D721Med (cell line): ENCODE results near the gene ICE1.

Experiments
- DNase-seq: peaks from one replicate; pipeline ENCODE4 v3.0.0; 2011; ENCODE audit warnings: low spot score; ENCODE audit not compliant: insufficient read length
- FAIRE-seq: peaks from 2 replicates; lab custom pipeline; 2011; peaks lifted over from hg19 to GRCh38; lab: Jason Lieb, UNC
- TF ChIP-seq, protein P1 (sequence below): IDR thresholded peaks from 2 replicates; pipeline ENCODE4 v1.5.1; 2012; ENCODE audit warnings: mild to moderate bottlenecking, control low read depth; ENCODE audit not compliant: insufficient read depth; ENCODE audit errors: missing control alignments

Gene ICE1

DNA sequence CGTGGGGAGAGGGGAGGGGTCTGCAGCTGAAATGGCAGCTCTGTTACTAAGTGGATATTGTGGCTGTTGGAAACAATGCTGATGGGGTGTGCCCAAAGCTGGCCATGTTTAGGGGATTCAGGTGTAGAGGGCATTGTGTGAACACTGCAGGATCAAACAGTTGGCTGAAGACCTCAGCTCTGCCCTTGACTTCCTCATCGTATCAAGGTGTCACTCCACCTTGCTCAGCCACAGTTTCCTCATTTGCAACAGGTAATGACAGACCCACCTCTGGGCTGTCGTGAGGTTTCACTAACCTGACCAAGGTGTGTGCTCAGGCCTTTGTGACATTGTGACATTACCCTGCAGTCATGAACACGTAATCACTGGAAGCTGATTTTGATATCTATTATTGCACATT, 111.9 kb downstream of the ICE1 start:
- FAIRE-seq (no peak), DNase-seq (no peak)
- TF ChIP-seq, protein P1, sequence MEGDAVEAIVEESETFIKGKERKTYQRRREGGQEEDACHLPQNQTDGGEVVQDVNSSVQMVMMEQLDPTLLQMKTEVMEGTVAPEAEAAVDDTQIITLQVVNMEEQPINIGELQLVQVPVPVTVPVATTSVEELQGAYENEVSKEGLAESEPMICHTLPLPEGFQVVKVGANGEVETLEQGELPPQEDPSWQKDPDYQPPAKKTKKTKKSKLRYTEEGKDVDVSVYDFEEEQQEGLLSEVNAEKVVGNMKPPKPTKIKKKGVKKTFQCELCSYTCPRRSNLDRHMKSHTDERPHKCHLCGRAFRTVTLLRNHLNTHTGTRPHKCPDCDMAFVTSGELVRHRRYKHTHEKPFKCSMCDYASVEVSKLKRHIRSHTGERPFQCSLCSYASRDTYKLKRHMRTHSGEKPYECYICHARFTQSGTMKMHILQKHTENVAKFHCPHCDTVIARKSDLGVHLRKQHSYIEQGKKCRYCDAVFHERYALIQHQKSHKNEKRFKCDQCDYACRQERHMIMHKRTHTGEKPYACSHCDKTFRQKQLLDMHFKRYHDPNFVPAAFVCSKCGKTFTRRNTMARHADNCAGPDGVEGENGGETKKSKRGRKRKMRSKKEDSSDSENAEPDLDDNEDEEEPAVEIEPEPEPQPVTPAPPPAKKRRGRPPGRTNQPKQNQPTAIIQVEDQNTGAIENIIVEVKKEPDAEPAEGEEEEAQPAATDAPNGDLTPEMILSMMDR, result no peak

DNA sequence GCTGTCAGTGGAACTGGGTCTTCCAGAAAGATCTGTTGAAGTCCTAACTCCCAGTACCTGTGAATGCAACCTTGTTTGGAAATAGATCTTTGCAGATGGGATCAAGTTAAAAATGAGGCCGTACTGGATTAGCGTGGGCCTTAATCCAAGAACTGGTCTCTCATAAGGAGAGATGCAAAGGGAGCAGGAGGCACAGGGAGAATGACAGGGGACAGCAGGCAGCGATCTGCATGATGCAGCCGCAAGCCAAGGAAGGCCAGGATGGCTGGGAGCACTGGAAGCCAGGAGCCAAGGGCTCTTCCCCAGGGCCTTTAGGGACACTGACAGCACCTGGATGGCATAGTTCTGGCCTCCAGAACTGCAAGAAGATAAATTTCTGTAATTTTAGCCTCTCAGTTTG, 114.4 kb downstream of the ICE1 start:
- TF ChIP-seq, protein P1, result no peak
- FAIRE-seq (no peak), DNase-seq (no peak)

DNA sequence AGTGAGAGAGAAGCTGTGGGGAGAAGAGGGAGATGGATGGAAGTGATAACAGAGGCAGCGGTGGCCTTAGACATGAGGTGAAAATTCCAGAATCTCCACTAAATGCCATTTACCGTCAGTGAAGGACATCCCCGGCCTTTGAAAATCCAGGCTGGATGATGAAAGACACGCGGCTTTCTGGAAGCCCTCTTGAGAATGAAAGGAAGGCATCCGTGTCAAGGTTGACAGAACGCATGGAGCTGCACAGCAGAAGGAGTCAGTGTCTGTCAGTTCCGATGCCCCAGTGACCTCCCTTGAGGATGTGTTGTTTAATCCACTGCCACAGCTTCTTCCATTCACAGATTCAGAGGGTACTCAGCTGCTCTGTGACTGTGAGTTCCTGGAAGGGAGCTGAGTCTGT, 114.9 kb downstream of the ICE1 start:
- TF ChIP-seq, protein P1, result no peak
- FAIRE-seq (no peak), DNase-seq (no peak)

DNA sequence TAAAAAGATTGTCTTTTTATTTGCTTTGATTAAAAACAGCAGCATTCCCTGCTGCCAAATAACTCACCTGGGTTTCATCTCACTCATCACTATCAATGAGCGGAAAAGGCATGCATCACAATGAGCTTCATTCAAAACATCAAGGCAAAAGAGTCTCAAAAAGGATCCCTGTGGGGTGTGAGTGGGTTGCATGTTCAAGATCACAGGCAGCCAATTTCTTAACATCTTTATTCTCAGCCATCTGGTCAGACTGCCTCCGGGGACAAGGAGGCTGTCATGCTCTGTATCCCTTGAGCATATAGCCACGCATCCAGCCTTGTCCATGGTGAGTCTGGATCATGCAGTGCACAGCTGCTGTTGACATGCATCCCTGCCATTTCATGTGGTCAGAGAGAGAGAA, 117.1 kb downstream of the ICE1 start:
- no peak for FAIRE-seq
- TF ChIP-seq, protein P1, result no peak

More for the DNA sequence above, 117.1 kb downstream of the ICE1 start:
- no peak for DNase-seq
